GM12875 (cell line): ENCODE measurements around the gene PRMT2.

ENCODE experiments used
- H3K4me3 ChIP-seq: one replicate; pipeline ENCODE4 v1.5.1; 2011; ENCODE audit warnings: low read depth, low read length, control low read depth
- TF ChIP-seq, protein P1 (sequence below): IDR thresholded peaks from 2 replicates; pipeline ENCODE4 v1.5.1; 2011; ENCODE audit warnings: low read depth, mild to moderate bottlenecking, control low read depth, inconsistent platforms, low read length, moderate library complexity, borderline replicate concordance; ENCODE audit not compliant: insufficient read depth

The PRMT2 gene

DNA sequence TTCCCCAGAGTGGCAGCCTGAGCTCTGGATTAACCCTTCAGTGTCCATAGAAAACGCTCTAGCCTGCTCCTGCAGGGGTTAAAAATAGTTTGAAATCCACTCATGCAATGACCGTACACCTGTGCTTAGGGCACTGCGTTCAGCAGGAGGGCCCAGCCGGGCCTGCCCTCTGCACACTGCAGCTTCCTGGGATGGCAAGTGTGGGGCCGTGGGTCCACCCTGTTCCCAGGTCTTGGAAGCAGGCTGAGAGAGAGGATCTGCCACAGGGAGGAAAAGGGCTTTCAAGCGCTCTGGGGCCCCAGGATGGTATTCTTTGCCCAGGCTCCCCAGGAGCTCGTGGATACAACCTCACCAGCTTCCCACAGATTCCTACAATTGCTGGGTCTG, 29.1 kb upstream of the PRMT2 start:
- TF ChIP-seq, protein P1, sequence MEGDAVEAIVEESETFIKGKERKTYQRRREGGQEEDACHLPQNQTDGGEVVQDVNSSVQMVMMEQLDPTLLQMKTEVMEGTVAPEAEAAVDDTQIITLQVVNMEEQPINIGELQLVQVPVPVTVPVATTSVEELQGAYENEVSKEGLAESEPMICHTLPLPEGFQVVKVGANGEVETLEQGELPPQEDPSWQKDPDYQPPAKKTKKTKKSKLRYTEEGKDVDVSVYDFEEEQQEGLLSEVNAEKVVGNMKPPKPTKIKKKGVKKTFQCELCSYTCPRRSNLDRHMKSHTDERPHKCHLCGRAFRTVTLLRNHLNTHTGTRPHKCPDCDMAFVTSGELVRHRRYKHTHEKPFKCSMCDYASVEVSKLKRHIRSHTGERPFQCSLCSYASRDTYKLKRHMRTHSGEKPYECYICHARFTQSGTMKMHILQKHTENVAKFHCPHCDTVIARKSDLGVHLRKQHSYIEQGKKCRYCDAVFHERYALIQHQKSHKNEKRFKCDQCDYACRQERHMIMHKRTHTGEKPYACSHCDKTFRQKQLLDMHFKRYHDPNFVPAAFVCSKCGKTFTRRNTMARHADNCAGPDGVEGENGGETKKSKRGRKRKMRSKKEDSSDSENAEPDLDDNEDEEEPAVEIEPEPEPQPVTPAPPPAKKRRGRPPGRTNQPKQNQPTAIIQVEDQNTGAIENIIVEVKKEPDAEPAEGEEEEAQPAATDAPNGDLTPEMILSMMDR: no peak
- H3K4me3 ChIP-seq: no peak overlapping the region

DNA sequence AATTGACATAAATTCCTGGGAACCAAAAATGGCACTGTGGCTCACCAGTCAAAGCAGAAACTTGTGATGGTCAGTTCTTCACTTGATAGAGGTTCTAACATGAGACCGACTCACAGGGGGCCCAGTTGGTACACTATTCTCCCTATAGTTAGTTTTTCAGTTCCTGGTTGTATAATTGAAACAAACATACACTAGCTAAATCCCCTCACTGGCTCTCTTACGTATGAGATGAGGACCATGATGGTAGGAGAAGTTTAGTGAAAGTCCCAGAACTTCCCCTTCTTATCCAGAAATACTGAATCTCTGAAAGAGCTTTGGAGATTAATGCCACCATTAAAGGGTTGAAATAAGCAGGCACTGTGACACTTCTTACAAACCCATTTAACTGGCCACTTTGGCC, 27.8 kb upstream of the PRMT2 start:
- TF ChIP-seq, protein P1: no peak
- no peak overlapping the region for H3K4me3 ChIP-seq

DNA sequence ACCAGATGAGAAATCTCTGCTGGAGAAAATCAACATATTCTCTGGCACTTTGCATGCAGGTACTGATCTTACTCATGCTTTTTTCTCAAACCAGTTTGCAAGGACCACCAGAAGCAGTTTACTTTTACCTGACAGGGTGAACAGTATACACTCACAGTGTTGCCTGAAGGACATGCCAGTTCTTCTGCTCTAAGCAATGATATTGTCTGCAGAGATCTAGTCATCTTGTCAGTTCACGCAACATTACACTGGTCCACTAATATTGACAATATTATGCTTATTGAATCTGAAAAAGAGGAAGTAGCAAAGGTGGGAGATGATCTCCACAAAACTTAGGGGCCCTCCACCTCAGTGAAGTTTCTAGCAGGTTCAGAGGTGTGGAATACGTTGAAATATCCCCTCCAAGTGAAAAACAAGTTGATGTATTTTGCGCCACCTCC, 26.8 kb upstream of the PRMT2 start:
- H3K4me3 ChIP-seq: no peak overlapping the region
- TF ChIP-seq, protein P1: no peak

DNA sequence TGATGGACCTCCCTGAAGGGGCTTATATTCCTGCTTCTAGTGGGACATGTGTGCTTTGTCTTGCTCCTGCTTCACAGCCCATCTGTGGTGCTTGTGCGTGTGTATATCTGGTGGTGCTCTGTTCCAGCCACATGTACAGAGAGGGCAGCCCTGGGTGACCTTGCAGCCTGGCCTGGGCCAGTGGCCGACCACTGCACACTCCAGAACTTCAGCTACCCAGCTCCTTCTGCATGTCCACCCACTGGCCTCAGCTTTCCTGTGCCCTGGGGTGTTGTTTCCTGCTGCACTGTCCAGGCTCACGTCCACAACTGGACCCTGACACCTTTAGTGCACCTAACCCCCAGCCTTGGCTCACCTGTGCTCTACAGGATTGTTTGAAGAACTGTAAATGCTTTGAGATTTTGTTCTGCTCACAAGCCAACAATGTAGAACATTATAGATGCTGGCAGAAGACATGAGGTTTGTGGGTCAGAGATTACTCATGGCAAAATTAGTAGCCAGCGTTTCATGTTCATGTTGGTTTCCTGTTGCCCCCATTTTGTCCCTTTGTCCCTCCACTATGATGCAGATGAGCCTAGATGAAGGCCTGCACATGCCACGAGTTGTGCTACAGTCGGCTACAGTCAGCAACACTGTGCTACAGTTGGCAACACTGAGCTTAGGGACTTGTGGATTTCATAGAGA, 25.3 kb upstream of the PRMT2 start:
- H3K4me3 ChIP-seq: no peak overlapping the region
- TF ChIP-seq, protein P1: no peak

DNA sequence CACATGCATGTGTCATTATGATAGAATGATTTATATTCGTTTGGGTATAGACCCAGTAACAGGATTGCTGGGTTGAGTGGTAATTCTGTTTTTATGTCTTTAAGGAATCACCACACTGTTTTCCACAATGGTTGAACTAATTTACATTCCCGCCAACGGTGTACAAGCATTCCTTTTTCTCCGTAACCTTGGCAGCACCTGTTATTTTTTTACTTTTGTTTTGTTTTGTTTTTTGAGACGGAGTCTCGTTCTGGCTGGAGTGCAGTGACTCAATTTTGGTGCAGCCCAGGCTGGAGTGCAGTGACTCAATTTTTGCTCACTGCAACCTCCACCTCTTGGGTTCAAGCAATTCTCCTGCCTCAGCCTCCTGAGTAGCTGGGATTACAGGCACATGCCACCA, 22.1 kb upstream of the PRMT2 start:
- TF ChIP-seq, protein P1: no peak
- no peak overlapping the region for H3K4me3 ChIP-seq

DNA sequence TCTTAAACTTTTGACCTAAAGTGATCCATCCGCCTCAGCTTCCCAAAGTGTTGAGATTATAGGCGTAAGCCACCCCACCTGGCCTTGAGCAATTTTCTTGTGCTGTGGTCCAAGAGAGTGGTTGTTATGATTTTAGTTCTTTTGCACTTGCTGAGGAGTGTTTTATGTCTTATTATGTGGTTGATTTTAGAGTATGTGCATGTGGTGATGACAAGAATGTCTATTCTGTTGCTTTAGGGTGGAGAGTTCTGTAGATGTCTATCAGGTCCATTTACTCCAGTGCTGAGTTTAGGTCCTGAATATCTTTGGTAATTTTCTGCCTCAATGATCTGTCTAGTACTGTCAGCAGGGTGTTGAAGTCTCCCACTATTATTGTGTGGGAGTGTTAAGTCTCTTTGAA, 19.4 kb upstream of the PRMT2 start:
- no peak overlapping the region for H3K4me3 ChIP-seq
- TF ChIP-seq, protein P1: no peak

DNA sequence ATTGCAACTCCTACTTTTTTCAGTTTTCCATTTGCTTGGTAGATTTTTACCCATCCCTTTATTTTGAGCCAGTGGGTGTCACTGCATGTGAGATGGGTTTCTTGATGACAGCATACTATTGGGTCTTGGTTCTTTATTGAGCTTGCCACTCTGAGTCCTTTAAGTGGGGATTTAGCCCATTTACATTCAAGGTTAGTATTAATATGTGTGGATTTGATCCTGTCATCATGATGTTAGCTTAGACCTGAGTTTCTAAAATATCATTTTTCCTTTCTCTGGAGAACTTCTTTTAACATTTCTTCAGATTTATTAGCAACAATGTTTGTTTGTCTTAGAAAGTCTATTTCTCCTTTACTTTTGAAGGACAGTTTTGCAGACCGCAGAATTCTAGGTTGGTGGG, 18.8 kb upstream of the PRMT2 start:
- TF ChIP-seq, protein P1: no peak
- no peak overlapping the region for H3K4me3 ChIP-seq
